ENCODE data around the gene RRP12. TPM values are rescaled to one million over a fixed set of nuclear protein-coding genes. Genes with fewer than 3 reads are reported as not detected.
"Not testable (repeated sequence)": the region's sequence is repeated elsewhere in the genome, so short reads cannot be mapped to it uniquely, and the experiment has no call there.

RRP12 gene, protein sequence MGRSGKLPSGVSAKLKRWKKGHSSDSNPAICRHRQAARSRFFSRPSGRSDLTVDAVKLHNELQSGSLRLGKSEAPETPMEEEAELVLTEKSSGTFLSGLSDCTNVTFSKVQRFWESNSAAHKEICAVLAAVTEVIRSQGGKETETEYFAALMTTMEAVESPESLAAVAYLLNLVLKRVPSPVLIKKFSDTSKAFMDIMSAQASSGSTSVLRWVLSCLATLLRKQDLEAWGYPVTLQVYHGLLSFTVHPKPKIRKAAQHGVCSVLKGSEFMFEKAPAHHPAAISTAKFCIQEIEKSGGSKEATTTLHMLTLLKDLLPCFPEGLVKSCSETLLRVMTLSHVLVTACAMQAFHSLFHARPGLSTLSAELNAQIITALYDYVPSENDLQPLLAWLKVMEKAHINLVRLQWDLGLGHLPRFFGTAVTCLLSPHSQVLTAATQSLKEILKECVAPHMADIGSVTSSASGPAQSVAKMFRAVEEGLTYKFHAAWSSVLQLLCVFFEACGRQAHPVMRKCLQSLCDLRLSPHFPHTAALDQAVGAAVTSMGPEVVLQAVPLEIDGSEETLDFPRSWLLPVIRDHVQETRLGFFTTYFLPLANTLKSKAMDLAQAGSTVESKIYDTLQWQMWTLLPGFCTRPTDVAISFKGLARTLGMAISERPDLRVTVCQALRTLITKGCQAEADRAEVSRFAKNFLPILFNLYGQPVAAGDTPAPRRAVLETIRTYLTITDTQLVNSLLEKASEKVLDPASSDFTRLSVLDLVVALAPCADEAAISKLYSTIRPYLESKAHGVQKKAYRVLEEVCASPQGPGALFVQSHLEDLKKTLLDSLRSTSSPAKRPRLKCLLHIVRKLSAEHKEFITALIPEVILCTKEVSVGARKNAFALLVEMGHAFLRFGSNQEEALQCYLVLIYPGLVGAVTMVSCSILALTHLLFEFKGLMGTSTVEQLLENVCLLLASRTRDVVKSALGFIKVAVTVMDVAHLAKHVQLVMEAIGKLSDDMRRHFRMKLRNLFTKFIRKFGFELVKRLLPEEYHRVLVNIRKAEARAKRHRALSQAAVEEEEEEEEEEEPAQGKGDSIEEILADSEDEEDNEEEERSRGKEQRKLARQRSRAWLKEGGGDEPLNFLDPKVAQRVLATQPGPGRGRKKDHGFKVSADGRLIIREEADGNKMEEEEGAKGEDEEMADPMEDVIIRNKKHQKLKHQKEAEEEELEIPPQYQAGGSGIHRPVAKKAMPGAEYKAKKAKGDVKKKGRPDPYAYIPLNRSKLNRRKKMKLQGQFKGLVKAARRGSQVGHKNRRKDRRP (N-terminal part only)
- 21.6 and 27.8 TPM in 2 replicates for total RNA-seq

DNA sequence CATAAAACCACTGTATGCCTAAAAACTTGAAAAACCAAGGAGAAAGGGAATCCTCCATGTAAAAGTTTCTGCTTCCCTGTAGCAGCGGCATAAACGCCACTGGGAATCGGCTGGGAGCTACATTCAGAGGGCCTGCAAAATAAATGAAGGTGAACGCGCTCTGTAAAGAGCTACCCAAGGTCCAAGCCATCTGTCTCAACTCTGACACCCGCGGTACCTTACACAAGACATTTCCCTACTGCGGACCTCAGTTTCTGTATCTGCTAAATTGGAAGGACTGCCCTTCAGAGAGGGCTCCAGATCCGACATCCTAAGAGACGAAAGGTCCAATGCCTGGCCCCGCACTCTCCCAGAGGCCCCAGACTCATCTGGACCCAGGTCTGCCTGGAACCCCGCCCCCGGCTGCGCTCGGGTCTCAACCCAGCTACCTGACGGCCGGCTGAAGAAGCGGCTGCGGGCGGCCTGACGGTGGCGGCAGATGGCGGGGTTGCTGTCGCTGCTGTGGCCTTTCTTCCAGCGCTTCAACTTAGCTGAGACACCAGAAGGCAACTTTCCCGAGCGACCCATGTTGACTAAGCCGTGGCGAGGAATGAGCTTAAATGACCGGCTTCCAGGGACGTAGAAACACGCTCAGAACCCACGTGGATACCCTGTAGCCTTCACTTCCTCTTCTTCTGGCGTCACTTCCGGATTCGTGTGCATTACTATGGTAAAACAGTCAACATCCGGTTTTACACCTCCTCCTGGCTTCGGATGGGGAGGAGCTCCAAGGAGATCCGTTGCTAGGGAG lies at the start of gene RRP12:
TSS of gene RRP12 (minus strand) at position 676 of the 790 bp plus-strand sequence. CDS start at position 567, 109 bp downstream.
- DNase-seq (ENCODE audit: low read depth, low spot score): peak; percentile 97

DNA sequence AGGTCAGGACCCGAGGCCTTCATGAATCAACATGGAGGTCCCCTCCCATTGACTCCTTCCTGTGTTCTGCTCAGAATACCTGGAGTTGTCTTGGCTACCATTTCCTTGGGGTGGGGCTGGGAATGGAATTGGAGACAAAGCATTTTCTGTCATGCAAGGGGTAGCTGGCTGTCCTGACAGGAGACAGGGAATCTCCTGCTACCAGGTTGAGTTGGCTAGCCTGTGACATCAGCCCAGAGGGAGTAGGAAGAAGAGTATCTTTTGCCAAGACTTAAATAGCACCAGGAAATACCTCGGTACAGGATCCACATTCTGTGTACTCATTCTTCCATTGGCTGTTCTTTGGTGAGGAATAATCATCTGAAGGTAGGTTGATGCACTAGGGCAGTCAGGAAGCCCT lies 49.7 kb upstream of the RRP12 start:
- no peak for DNase-seq (ENCODE audit: low read depth, low spot score)

GRCh38 chr10:97445722-97446639 lies 44.8 kb upstream of the RRP12 start, which contains the start of the genes EXOSC1 and ZDHHC16:
EXOSC1 (minus strand) TSS chr10:97446006; CDS start chr10:97445985, 21 bp downstream.
ZDHHC16 (plus strand) TSS chr10:97446175; CDS start chr10:97451676, 5,501 bp downstream.
- peak; percentile 82 for DNase-seq (ENCODE audit: low read depth, low spot score)

DNA sequence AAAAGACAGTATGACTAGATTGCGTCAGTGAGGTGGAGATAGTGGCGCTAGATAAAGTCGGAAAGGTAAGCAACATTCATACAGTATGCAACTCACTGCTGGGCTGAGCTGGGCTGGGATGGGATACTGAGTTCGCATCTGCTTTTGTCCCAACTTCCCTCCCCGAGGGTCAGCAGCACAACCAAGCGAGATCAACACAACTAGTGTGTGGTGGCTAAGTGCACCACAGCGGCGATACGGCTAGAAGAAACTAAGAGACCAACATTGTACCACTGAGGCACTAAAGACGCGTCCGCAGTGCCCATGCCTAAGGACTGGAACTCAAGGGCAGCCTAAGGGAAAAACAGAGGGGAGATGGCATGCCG lies 44.2 kb upstream of the RRP12 start:
- no peak for DNase-seq (ENCODE audit: low read depth, low spot score)

DNA sequence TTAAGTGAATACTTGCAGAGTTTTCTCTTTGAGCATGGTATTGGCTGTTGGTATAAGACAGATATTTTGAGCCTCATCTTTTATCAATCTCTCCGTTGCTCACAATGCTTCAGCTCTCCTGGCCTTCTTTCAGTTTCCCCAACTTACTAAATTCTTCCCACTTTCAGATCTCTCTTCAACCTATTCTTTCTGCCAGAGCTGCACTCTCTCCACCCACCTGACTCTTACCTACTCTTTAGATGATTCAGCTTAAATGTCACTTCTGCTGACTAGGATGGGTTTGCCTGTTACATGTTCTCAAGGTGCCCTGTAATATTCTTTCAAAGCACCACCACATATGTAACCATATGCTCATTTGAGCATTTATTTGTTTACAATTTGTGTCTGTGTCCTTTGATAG lies 43.1 kb upstream of the RRP12 start:
- DNase-seq (ENCODE audit: low read depth, low spot score): no peak

- DNase-seq (ENCODE audit: low read depth, low spot score): no peak
Measured at GRCh38 chr10:97442277-97442676, 41.1 kb upstream of the RRP12 start.

GRCh38 chr10:97435211-97435610 lies 34.1 kb upstream of the RRP12 start:
- DNase-seq (ENCODE audit: low read depth, low spot score): no peak

- no peak for DNase-seq (ENCODE audit: low read depth, low spot score)
Measured at GRCh38 chr10:97434557-97434956, 33.4 kb upstream of the RRP12 start.

DNA sequence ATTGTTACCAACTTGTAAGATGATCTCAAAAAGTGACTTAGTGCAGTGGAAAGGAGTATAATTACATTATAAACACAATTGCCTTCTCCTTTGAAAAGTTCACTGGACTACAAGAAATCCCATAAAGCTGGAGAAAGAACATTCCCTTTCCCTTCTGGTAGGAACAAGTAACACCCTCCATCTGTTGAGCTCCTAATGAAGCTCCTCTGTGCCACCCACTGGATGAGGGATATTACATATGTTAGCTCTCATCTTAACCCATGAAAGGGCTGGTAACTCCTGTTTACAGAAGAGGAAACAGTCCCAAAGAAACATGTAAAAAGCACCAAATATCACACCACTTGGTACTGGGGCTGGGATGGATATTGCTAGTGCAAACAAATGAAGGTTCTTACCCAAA lies 32.9 kb upstream of the RRP12 start:
- DNase-seq (ENCODE audit: low read depth, low spot score): no peak

GRCh38 chr10:97428572-97428981 lies 27.4 kb upstream of the RRP12 start:
- no peak for DNase-seq (ENCODE audit: low read depth, low spot score)

DNA sequence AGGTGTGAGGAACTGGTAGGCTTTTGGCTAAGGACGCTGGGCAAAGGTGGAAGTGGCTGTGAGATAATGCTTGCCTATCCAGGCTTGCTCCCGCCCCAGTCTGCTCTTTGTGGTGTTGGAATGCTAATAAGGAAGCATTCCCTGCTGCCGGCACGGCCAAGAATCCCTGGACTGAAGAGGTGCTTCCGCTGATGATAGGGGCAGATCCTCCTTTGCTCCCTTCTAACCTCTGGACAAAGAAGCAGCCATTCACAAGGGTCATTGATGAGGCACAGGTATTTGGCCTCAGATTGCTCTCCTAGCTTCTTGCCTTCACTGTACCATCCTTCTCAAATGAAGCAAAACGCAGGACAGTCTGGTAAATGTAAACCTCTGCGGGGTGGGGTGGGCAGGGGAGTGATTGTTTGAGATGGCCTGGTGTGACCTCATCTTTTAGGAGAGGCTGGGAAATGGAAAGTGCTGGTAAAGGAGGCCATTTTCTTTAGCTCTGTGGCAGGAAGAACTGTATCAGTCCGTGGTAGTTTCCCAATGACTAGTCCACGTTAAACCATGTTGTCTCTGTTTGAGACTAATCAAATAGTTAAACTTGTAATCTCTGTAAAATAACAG lies 26.5 kb upstream of the RRP12 start:
- no peak for DNase-seq (ENCODE audit: low read depth, low spot score)

DNA sequence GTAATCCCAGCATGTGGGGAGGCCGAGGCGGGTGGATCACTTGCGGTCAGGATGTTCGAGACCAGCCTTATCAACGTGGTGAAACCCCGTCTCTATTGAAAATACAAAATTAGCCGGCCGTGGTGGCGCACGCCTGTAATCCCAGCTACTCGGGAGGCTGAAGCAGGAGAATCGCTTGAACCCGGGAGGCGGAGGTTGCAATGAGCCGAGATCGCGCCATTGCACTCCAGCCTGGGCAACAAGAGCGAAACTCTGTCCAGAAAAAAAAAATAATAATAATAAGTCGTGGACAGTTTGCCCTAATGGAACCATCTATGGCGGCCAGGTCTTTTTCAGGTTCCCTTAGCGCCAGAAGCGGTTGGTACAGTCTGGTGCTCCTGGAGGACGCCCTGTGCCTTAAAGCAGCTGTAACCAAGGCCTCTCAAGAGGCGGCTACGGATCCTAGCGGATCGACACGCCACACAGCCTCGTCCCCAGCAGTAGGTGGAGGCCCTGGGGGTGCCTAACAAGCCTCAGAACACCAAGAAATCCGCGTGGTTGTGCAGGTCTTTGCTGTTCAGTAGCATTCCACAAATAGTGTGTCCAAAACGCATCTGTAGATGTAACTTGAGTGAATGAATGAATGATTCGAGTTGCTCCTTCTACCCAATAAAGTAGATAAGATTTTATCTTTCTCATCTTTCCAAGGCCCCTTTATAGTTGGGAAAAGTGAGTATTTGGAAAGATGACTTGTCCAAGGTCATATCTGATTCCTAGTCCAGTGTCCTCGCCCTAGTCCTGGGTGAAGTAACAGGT lies 25.8 kb upstream of the RRP12 start:
- DNase-seq (ENCODE audit: low read depth, low spot score): no peak

DNA sequence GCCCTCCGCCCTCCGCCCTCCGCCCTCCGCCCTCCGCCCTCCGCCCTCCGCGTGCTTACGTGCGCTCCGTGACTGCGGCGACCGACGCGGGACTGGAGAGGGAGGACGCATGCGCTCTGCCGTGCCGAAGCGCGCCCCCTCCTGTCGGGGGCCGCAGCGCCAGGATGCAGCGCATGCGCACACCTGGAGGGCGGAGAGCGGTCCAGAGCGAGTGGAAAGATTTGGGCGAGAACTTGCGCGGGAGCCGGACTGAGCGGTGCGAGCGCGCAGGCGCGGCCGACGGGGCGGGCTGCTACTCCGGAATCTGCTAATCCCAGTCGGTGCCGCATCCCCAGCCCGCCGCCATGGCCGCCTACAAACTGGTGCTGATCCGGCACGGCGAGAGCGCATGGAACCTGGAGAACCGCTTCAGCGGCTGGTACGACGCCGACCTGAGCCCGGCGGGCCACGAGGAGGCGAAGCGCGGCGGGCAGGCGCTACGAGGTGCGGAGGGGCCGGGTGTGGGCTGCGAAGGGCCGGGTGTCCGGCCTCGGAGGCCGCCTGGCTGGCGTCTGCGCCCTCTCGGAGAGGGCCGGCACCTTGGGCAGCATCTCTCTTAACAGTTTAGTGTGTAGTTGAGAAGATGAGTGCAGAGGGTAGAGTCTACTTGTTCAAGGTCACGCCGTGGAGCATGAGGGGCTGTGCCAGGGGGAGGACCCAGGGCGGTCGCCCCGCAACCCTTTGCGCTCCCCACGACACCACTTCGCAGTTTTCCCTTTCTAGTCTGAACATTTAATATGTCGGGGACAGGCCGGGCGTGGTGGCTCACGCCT lies 25.0 kb upstream of the RRP12 start, which contains the start of gene PGAM1:
TSS of gene PGAM1 (plus strand) at position 228 of the 812 bp plus-strand sequence. CDS start at position 345, 117 bp downstream.
- DNase-seq (ENCODE audit: low read depth, low spot score): peak; percentile 83

DNA sequence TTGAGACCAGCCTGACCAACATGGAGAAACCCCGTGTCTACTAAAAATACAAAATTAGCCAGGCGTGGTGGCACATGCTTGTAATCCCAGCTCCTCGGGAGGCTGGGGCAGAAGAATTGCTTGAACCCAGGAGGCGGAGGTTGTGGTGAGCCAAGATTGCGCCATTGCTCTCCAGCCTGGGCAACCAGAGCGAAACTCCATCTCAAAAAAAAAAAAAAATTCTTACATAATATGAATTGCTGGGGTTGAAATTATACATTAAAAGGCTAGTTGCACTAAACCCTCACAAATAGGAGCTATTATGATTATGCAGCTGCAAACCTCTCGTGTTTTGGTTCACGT lies 22.6 kb upstream of the RRP12 start:
- not testable (repeated sequence) for DNase-seq (ENCODE audit: low read depth, low spot score)

DNA sequence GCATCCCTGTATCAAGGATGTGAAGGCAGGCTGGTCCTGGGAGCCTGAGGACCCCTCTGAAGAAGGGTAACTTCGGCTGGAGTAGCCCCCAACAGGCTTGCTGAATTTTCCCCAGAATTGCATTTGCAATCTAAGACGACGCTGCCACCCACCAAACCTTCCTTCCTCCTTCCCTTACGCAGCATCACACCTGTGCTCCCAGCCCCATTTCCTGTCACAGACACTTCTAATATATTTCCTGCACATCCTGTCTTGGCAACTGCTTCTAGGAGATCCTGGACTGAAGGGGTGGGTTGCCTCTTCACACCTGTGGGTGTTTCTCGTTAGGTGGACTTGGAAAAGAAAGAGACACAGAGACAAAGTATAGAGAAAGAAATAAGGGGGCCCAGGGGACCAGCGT lies 15.4 kb upstream of the RRP12 start:
- no peak for DNase-seq (ENCODE audit: low read depth, low spot score)

DNA sequence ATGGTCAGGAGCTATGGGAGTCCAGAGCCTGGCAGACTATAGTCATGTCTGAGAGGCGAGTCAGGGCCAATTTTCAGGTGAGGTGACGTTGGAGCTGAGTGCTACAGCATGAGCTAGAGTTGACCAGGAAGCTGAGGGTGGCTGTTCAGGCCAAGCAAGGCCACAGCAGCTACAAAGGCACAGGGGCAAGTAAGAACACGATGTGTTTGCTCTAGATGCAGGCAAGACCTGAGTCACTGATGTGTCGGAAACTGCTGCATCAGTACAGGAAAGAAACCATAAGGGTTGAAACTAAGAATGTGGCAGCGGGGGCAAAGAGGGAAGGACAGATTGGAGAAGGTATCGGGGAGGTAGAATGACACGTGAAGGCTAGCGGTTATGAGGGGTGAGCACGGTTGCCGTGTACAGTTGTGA lies 11.8 kb upstream of the RRP12 start:
- DNase-seq (ENCODE audit: low read depth, low spot score): no peak

- DNase-seq (ENCODE audit: low read depth, low spot score): no peak
Measured at GRCh38 chr10:97411406-97411805, 10.3 kb upstream of the RRP12 start.
